SIG-M5 (cell line): ENCODE data around the gene TPCN1.
A peak's percentile ranks its signal among the peaks of the same experiment; 100 is the strongest.

Source experiments
- DNase-seq: peaks from one replicate; lab custom pipeline; 2025; lab: John Stamatoyannopoulos, UW

The TPCN1 gene

DNA sequence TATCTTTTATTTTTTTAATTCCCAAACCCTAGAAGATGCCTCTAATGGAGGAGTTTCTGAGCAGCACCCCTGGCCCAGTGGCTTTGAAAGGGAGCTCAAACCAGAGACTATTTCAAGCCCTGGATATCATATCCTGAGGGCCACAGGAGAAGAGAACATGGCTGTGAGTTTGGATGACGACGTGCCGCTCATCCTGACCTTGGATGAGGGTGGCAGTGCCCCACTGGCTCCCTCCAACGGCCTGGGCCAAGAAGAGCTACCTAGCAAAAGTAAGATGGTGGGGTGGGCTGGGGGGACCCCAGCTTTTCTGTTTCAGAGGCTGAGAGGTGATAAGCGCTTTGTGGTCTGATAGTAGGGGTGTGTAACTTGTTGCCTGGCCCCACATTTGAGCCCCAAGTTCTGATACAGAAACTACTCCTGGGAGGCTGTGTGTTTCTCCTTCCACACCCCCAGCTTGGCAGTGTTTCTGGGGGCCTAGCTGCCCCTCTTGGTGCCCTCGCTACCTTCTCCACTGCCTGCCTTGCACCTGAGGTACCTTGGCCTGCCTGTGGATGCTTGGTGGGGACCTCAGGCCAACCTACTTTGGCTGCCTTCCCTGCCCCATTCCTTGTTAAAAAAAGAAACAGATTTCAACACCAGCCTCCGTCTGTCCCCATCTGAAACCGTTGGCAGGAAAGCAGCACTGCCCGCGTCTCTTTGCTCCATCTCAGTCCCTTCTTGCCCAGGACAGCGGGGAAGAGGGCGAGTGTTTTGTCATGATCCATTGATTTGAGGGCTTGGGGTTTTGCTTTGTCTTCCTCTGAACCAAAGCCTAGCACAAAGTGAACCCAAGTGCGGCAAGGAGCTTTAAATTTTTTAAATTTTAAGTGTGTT is 5.7 kb downstream of the TPCN1 start:
- no peak for DNase-seq

DNA sequence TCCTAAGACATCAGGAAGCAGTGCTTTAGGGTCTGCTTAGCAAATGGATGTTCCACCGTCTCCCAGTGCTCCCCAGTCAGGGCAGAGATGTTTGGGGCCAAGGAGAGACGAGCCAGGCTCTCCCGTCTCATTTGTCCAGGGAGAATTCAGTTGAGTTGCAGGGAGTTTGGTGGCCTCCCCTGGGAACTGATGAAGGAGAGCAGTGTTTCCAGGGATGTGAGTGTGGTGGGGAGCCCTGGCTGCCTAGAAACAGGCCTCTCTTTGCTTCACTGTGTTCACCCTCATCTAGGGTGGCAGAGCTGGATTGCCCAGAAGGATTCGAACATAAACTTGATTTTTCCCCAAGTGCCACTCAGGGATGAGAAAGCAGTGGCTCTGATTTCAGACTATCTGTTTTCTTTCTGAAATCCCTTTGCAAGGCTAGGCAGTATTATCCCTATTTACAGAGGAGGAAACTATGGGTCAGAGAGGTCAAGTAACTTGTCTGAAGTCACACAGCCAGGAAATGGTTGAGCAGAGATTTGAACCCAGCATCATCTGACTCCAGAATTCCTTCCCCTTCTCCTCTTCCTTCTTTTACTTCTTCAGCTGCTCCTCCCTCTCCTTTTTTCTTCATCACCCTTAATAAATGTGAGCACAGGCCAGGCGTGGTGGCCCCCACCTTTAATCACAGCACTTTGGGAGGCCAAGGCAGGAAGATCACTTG is 6.6 kb downstream of the TPCN1 start:
- DNase-seq, result no peak

DNA sequence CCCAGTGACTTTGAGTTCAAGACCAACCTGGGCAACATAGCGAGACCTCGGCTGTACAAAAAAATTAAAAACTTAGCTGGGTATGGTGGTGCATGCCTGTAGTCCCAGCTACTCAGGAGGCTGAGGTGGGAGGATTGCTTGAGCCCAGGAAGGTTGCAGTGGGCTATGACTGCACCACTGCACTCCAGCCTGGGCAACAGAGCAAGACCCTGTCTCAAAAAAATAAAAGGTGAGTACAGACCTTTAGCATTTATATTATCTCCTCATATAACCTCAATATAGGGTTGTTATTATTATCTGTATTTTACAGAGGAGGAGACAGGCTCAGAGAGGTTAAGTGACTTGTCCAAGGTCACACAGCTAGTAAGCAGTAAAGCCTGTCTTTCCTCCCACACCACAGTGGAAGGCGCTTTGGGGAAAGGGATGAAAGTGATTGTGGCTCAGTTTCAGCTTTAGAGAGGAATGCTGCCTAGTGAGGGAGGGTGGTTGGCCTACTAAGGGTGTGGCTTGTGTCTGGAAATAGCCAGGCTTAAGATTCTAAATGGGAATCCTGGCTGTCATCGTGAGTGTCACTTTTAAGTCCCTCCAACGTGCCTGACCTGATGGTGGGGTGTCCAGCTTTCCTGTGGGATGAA is 7.2 kb downstream of the TPCN1 start:
- no peak for DNase-seq

DNA sequence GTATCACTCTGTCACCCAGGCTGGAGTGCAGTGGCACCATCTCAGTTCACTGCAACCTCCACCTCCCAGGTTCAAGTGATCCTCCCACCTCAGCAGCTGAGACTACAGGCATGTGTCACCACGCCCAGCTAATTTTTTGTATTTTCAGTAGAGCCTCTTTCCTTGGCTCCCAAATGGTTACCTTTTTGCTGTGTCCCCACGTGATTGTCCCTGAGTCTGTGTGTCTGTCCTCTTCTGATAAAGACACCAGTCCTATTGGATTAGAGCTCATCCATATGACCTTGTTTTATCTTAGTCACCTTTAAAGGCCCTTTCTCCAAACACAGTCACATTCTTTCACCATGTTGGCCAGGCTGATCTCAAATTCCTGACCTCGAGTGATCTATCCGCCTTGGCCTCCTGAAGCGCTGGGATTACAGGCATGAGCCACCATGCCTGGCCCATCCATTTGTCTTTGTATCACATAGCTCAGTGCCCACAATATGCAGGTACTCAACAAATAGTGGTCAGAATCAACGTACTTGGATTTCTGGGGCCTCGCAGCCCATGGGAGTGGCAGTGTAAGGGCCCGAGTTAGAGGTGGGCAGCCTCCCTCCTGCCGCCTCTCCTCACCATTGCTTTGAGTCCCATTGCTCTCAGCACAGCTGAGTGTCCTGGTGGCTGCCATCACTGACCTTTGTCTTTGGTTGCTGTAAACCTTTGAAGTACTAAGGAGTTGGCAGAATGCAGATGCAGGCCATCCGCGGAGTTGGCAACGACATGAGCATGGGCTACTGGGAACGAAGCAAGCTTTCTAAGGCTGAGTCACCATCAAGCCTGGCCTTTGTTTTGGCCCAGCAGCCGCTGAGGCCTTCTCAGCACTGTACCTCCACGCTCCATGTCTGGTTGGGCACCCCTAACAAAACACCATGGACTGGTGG is 9.3 kb downstream of the TPCN1 start:
- DNase-seq, result no peak

DNA sequence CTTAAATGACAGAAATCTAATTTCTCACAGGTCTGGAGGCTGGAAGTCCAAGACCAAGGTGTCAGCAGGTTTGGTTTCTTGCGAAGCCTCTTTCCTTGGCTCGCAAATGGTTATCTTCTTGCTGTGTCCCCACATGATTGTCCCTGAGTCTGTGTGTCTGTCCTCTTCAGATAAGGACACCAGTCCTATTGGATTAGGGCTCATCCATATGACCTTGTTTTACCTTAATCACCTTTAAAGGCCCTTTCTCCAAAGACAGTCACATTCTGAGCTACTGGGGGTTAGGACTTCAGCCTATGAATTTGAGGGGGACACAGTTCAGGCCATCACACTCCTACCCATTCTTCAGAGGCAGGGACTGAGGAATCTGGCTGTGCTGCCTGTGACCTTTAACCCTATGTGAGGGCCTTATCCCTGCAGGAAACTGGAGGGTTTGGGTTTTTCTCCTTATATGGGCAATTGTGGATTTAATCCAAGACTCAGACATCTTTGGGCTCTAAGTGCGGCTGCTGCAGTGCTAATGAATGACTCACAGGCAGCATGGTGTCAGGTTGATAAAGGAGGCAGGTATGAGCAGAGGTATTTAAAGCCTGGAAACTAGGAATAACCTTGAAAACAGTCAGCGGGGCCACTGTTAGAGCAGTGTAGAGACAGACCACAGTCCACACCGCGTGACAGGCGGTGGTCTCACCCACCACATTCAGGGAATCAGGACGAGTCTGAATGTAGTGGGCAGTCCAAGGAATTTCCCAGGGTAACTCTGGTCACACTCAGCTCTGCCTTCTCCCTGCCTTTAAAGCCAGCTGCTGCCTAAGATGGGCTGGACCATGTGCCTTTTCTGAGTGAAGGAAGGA is 10.2 kb downstream of the TPCN1 start:
- DNase-seq, result no peak

DNA sequence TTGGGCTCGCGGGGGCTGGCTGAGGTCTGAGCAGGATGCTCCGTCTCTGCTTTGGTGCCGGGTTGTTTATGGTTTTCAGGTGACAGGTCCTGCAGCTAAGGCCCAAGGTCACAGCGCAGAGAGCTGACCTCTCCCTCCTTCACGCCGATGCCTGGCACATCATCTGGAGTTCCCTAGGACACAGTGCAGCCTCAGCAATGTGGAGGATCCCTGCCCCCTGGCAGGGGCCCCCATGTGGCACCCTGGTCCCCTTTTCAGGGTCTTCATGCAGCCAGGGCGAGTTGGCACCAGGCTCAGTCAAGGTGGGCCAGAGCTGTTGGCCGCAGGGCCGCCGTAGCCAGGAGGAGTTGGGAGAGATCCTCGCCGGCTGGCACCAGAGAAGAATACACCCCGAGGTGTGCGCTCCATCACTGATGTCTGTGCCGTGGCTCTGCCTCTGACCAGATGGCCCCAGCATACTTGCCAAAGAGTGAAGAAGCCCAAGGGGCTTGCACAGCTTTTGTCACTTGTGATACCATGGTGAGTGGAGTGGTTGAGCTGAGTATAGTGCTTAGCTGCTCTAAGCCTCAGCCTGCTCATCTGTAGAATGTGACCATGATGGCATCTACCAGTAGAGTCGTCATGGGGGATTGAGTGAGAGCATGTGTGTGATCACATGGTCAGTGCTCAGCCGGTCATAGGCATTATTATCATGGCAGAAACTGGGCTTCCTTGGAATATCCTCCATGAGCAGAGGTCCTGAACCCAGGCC is 11.0 kb downstream of the TPCN1 start:
- no peak for DNase-seq

DNA sequence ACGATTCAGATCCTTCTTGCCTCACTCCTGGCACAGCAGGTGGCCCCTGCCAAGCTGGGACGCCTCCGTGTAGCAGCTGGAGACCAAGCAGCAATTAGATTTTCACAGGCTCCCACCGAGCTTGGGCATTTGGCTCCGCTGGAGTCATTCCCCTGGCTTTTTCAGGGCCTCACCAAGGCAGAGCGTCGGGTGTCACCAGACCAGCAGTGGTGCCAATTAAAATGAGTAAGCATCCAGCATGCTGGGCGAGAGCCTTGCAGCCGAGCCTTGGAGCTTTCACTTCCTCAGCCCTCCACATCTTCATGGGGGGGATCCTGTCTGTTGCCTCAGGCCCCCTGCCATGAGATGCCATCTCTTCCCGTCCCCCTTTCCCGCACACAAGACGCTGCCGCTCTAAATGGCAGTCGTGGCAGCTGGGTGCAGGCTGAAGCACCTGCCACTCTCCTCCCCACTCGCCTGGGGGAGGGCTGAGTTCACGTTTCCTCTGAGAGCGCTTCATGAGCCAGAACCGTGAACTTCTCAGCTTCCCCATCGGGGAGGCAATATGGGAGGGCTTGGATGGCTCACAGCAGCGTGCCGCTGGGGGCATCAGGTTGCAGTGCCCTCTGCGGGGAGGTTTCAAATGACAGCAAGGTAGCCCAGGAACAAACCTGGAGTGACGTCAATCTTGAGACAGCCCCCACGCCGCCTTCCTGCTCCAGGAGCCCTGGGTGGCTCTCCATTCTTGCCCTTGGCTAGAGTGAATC is 11.7 kb downstream of the TPCN1 start:
- DNase-seq, result peak; percentile 93

DNA sequence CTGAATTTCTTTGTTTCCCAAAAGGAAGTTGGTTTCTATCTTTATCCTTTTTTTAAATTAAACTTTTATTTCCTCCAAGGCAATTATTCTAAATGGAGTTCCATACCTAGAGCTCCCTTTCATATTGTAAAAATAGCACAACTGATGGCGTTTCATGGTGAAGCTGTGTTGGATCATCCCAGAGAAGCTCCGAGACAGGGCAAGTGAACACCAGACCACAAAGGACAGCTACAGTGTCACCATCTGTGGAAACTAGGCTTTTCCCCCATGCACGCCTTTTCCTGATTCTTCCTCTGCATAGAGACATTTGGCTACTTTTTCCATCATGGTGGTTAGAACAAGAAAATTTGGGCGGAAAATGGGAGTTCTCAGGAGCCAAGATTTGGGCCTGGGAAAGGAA is 12.7 kb downstream of the TPCN1 start:
- DNase-seq, result no peak

DNA sequence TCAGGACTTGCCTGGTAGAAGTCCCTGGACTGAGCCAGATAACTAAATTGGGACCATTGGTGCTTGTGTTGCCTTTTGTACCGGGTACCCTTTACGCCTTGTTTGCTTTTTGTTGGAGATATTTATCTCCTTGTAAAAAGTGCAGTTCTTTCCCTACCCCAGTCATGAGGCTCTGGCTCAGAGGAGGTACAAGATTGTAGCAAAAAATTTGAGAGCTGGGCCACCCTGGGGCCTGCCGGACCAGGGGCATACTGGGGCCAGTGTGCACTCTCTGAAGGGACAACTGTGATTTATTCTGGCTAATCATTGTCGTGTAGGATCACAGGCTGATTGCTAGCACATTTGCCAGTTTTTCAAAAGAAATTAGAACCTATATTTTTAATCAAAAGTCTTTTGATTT is 13.2 kb downstream of the TPCN1 start:
- no peak for DNase-seq

DNA sequence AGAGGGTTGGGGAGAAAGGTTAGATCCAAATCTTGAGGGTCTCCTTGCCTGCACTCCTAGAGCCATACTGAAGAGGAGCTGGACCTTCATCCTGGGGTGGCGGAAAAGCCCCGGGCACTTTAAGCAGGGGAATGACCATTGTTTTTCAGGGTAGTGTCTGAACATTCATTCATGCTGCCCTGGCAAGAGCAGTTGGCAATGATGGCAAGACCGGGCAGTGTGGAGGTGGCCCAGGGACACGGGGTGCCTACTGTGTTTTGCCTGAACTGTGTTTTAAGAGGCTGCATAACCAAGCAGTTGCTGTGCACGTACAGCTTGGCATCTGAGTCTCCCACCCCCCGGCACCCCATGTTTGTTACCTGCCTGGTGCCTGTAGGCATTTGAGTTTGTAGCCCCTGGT is 14.7 kb downstream of the TPCN1 start:
- DNase-seq, result no peak

DNA sequence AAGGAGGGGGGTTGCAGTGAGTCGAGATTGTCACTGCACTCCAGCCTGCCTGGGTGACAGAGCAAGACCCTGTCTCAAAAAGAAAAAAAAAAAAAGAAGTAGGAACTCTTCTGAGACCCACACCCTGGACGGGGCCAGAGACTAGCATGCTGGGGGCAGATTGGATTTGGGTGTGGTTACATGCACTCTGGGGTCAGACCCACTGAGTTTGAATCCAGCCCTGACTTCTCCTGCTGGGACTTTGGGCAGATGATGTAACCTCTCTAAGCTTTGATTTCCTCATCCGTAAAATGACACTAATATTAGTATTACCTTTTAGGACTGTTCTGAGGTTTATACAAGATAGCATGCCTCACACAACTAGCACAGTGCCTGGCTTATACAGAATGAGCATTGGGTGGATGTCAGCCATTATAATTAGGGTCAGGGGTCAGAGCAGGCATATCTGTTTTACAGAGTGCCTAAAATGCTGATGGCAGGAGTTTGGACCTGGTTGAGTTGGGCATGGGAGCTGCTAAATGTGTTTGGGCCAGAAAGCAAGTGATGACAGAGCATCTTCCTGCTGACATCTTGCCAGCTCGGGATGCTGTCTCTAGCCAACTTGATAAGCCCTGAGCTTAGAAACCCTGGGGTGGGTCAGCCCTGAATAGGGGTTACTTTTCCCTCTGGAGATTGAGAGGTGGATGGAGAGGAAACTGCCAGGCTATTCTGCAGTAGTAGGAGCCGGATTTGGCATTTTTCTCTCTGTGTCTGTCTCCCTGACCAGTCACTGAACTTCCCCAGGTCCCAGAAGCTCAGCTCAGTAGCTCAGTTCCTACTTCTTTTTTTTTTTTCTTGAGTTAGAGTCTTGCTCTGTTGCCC is 15.5 kb downstream of the TPCN1 start:
- no peak for DNase-seq

DNA sequence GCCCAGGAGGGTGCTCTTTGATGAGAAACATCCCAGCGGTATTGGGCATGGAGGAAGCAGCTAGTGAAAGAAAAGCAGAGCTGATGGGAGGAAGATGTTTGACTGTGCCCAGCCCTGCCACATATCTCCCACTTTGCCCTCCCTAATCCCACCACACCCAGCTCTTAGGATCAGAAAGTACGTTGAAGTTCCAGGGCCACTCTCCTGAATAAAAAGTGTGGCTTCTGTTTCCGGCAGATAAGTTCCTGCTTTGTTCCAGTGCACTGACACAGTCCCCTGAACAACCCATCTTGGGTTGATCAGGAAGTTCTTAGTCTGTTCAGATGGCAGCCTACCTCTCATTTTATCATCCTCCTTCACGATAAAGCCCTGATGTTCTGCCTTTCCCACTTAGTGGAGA is 16.5 kb downstream of the TPCN1 start:
- no peak for DNase-seq

DNA sequence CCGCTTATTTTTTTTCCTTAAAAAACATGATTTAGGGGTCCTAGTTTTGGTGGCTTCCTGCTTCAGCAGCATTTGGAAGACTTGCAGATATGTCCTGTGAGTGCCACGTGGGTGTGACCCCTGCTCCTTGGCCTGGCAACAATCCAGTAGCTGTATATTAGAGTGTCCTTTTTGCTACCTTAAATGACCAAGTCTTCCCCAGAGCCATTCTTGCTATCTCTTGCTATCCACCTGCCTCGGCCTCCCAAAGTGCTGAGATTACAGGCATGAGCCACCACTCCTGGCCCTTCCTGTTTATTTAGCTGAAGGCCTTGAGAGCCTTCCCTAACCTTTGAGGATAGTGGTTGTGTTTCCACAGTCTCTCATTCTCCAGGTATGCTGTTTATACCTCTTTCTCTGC is 17.0 kb downstream of the TPCN1 start:
- DNase-seq, result no peak

DNA sequence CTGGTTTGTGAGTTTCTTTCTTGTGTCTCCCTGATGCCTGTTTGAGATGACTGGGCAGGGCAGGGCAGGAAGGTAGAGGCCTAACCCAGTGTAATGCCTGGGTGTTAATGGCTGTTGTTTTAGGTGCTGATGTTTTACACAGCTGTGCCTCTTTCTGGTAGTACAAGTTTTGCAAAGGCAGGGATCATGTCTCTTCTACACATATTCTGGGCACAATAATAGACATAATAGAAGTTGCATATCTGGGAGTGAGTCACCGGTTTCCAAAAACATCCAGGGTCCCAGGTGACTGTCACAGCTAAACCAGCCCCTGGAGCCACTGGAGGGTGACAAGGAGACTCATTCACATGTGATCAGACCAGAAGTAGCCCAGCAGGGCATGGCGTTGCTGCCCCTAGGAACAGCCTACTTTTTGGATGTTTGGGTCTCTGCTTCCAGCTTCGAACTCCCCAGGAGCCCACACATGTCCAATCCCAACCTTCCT is 18.1 kb downstream of the TPCN1 start:
- no peak for DNase-seq

DNA sequence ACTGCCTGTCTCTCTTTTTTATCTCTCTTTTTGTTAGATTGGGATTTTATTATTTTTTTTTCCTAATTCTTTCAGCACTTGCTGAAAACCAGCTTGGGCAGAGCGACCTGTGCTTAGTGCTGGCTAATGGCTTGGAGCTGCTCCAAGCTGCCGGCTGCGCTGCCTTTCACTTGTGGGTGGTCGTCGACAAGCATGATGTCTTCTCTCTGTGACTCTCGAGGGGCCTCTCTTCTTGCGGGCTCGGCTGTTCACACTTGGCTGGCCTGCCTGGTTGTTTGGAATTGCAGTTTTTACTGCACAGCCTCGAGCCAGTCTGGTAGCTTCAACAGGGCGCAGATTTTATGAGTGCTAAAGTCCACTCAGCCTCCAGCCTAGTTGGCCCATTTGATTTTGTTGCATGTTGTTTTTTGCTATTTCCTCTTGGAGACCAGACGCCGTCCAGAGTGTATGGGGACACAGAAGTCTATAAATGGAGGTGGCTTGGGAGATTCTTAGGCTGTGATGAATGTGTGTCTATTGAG is 18.6 kb downstream of the TPCN1 start:
- DNase-seq, result no peak

DNA sequence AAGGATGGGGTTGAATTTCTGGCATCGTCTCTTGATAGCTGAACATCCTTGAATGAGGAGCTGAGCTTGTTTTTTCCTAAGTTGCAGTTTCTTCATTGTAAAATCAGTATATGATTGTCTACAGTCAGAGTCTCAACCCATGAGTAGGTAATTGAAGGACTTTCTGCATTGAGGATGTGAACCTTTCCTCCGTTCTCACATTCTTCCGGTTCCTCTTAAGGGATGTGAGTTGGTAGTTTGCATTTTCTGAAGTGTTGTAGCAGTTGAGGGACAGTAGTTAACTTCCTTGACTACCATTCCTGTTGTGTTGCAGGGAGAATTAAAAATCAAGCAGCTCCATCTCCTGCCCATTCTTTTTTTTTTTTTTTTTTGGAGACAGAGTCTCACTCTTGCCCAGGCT is 19.1 kb downstream of the TPCN1 start:
- DNase-seq, result no peak

DNA sequence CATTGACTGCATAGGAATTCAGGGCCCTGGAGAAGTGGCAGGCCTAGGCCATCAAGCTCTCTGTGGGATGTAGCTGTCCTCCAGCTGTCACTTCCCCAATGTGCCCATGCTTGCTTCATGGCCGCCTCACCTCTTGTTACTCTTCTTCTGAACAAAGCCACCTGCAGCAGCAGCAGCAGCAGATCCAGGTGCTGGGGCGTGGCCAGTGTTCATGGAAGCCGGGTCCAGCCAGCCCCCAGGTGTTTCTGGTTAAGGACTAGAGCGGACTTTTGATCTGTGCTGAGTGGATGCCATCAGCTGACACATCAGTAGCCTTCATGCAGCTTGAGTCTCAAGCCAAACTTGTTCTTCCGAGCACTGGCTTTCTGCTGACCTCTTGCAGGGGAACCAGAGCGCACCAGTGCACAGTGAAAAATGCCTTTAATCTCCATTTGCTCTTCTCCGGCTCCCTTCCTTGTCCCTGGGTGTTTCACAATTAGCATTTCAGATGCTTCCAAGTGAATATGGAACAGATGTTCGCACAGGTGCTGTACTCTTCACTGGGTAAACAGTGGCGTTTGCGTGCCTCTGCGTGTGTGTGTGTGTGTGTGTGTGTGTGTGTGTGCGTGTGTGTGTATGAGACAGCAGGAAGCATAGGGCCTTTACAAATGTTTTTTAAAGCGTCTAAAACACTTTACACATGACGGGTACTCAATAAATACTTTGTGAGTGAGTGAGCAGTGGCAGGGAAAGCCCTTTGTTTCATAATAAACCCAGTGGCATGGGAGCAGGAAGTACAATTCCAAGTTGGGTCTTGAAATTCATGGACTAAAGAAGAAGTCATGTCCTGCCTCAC is 20.1 kb downstream of the TPCN1 start:
- no peak for DNase-seq
